Measurements from ENCODE around the gene SLC27A1. TPM values are rescaled to one million over a fixed set of nuclear protein-coding genes. Genes with fewer than 3 reads are reported as not detected.
"Not testable (repeated sequence)": the region's sequence is repeated elsewhere in the genome, so short reads cannot be mapped to it uniquely, and the experiment has no call there.

SLC27A1 gene
- total and polyA plus RNA-seq, 12 donors: 4.9 to 107 (median 56.0) TPM

- intact Hi-C loops (cut with DNase I): no loop called here
- TF ChIP-seq CTCF (IDR thresholded peaks at IDR 0.05) (no peak), POLR2A (IDR thresholded peaks at IDR 0.05) (no peak)
- Histone ChIP-seq H3K27me3 (no peaks in the 10 kb centered on the region), H3K27ac (peak overlapping the region in 3 of 5 donors; percentile 18 to 55 (median 46)), H3K4me1 (replicated peaks in 1 of 2) (peaks cover 34 to 45% of the 10 kb centered on the region in 2 donors), H3K4me3 (no peak overlapping the region), H3K36me3 (replicated peaks in 1 of 2) (no peaks in the 10 kb centered on the region), H3K9me3 (replicated peaks in 1 of 3) (no peaks in the 10 kb centered on the region)
- DNase-seq: peak in 6 of 7 donors; percentile 52 to 72 (median 66)
- 59 to 69% (median 67%) methylated on average over 9 of the region's 9 CpGs for WGBS, 4 donors
Observed at GRCh38 chr19:17473041-17473440, 2.7 kb downstream of the SLC27A1 start.

DNA sequence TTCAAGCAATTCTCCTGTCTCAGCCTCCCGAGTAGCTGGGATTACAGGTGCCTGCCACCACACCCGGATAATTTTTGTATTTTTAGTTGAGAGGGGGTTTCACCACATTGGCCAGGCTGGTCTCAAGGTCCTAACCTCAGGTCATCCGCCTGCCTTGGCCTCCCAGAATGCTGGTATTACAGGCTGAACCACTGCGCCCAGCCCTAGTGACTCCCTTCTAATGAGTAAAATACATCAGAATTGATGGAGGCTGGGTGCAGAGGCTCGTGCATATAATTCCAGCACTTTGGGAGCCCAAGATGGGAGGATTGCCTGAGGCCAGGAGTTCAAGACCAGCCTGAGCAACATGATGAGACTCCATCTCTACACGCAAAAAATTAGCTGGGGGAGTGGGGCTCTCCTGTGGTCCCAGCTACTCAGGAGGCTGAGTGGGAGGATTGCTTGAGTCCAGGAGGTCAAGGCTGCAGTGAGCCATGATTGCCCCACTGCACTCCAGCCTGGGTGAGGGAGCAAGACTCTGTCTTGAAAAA is 4.8 kb downstream of the SLC27A1 start:
- WGBS, 4 donors: 74 to 82% (median 75%) methylated on average over 5 to 6 of the region's 6 CpGs
- H3K27me3 ChIP-seq; DNase-seq; H3K36me3 ChIP-seq (replicated peaks in 1 of 2); intact Hi-C loops (cut with DNase I); H3K9me3 ChIP-seq (replicated peaks in 1 of 3); H3K4me3 ChIP-seq: not testable (repeated sequence)
- peaks cover 29 to 33% of the 10 kb centered on the region in 2 donors for H3K4me1 ChIP-seq (replicated peaks in 1 of 2)
- peak overlapping the region in 3 of 5 donors; percentile 19 to 78 (median 64) for H3K27ac ChIP-seq

GRCh38 chr19:17475541-17476115 is 5.3 kb downstream of the SLC27A1 start:
- peak in 5 of 7 donors; percentile 48 to 74 (median 56) for DNase-seq
- Histone ChIP-seq H3K27me3 (no peaks in the 10 kb centered on the region), H3K4me3 (no peak overlapping the region), H3K4me1 (replicated peaks in 1 of 2) (peaks cover 29 to 33% of the 10 kb centered on the region in 2 donors), H3K27ac (peak overlapping the region in 4 of 5 donors; percentile 7 to 78 (median 59)), H3K36me3 (replicated peaks in 1 of 2) (no peaks in the 10 kb centered on the region), H3K9me3 (replicated peaks in 1 of 3) (no peaks in the 10 kb centered on the region)
- no peak for TF ChIP-seq POLR2A (IDR thresholded peaks at IDR 0.05)
- no peak for TF ChIP-seq CTCF (IDR thresholded peaks at IDR 0.05)
- intact Hi-C loops (cut with DNase I): no loop called here
- WGBS, 4 donors: 32 to 52% (median 38%) methylated on average over 7 to 10 of the region's 10 CpGs

- Histone ChIP-seq H3K27ac (no peak overlapping the region), H3K27me3 (no peaks in the 10 kb centered on the region), H3K4me3 (no peak overlapping the region), H3K36me3 (replicated peaks in 1 of 2) (no peaks in the 10 kb centered on the region), H3K4me1 (replicated peaks in 1 of 2) (peaks cover 12 to 17% of the 10 kb centered on the region in 2 donors), H3K9me3 (replicated peaks in 1 of 3) (no peaks in the 10 kb centered on the region)
- TF ChIP-seq POLR2A (IDR thresholded peaks at IDR 0.05) (no peak), CTCF (IDR thresholded peaks at IDR 0.05) (no peak)
- intact Hi-C loops (cut with DNase I): no loop called here
- 68 to 76% (median 74%) methylated on average over 6 of the region's 6 CpGs for WGBS, 4 donors
- DNase-seq: no peak
Observed at GRCh38 chr19:17479325-17479791, 9.0 kb downstream of the SLC27A1 start.

DNA sequence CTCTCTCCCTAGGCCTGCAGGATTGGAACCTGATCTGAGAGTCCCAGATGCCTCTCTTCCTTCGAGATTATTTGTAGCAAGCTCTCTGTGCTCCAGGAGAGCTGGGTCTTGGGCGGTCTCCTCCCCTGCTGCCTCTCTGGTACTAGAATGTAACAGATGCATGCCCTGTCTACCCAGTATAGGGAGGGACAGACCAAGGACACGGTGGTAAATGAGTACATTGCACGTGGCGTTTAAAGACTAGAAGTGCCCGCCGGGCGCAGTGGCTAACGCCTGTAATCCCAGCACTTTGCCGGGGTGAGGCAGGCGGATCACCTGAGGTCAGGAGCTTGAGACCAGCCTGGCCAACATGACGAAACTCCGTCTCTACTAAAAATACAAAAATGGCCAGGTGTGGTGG is 11.7 kb downstream of the SLC27A1 start:
- Histone ChIP-seq H3K36me3 (replicated peaks in 1 of 2) (peaks cover 0 to under 1% of the 10 kb centered on the region in 2 donors), H3K9me3 (replicated peaks in 1 of 3) (no peaks in the 10 kb centered on the region), H3K27ac (peak overlapping the region in 1 of 5 donors; percentile 23), H3K27me3 (no peaks in the 10 kb centered on the region), H3K4me1 (replicated peaks in 1 of 2) (no peaks in the 10 kb centered on the region), H3K4me3 (no peak overlapping the region)
- intact Hi-C loops (cut with DNase I): no loop called here
- no peak for TF ChIP-seq POLR2A (IDR thresholded peaks at IDR 0.05)
- no peak for TF ChIP-seq CTCF (IDR thresholded peaks at IDR 0.05)
- no peak for DNase-seq
- 89 to 98% (median 92%) methylated on average over 11 to 13 of the region's 13 CpGs for WGBS, 4 donors
